Measurements from ENCODE around the gene LRRC47.
A peak's percentile ranks its signal among the peaks of the same experiment; 100 is the strongest.

Gene LRRC47

DNA sequence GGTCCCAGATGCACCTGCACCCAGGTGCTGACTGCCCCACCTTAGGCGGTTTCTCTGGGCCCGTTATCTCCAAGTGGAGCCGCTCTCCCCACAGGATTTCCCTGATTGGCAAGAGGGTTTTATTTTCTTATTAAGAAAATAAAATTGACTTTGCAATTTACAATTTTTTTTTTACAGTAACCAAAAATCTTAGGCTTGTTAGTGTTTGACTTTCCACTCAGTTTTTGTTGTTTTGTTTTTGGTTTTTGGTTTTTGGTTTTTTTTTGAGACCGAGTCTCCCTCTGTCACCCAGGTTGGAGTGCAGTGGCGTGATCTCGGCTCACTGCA is 48.8 kb downstream of the LRRC47 start:
- DNase-seq (ENCODE audit: low read depth), result no peak
- H3K4me3 ChIP-seq (ENCODE audit: low read depth, low read length), result peak overlapping the region; percentile 63
- TF ChIP-seq MYC (IDR thresholded peaks at IDR 0.05; ENCODE audit: low read depth, low read length) (no peak), POLR2A (IDR thresholded peaks at IDR 0.05; ENCODE audit: extremely low read depth, insufficient read length) (no peak)
- TF ChIP-seq, protein P1, sequence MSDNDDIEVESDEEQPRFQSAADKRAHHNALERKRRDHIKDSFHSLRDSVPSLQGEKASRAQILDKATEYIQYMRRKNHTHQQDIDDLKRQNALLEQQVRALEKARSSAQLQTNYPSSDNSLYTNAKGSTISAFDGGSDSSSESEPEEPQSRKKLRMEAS (IDR thresholded peaks at IDR 0.05; ENCODE audit: low read depth, low read length), result no peak
- TF ChIP-seq, protein P2, sequence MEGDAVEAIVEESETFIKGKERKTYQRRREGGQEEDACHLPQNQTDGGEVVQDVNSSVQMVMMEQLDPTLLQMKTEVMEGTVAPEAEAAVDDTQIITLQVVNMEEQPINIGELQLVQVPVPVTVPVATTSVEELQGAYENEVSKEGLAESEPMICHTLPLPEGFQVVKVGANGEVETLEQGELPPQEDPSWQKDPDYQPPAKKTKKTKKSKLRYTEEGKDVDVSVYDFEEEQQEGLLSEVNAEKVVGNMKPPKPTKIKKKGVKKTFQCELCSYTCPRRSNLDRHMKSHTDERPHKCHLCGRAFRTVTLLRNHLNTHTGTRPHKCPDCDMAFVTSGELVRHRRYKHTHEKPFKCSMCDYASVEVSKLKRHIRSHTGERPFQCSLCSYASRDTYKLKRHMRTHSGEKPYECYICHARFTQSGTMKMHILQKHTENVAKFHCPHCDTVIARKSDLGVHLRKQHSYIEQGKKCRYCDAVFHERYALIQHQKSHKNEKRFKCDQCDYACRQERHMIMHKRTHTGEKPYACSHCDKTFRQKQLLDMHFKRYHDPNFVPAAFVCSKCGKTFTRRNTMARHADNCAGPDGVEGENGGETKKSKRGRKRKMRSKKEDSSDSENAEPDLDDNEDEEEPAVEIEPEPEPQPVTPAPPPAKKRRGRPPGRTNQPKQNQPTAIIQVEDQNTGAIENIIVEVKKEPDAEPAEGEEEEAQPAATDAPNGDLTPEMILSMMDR (IDR thresholded peaks at IDR 0.05; ENCODE audit: low read depth, low read length), result no peak

DNA sequence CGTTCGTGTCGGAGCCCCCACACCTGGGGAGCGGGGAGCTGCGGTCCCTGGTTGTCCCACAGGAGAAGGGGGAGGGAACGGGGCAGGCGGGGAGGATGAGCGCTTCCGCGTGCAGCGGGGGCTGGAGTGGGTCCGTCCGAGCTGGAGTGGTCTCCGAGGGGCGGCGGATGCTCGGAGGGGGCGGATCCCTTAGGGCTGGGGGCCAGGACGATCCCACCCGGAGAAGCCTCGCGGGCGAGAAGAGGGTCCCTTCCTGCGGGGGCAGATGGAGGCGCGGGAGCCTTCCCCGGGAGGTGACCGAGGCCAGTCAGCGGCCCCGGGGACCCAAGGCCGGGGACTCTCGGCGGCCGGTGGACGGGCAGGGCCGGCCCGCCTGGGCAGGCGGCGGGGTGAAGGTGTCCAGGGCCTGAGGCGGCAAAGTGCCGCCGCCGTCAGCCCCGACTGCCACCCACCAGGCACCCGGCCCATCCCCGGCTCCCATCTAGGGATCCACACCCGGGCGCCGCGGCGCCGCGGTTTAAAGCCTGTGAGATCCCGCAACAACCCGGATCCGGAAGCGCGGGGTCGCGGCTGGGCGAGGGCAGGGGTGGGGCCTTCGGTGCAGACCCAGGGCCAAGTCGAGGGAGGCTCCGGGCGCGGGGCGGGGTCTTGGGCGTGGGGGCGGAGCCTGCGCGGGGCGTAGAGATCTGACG is 49.3 kb downstream of the LRRC47 start:
- DNase-seq (ENCODE audit: low read depth), result peak; percentile 81
- TF ChIP-seq, protein P1 (IDR thresholded peaks at IDR 0.05; ENCODE audit: low read depth, low read length), result no peak
- TF ChIP-seq POLR2A (IDR thresholded peaks at IDR 0.05; ENCODE audit: extremely low read depth, insufficient read length) (no peak), MYC (IDR thresholded peaks at IDR 0.05; ENCODE audit: low read depth, low read length) (no peak)
- TF ChIP-seq, protein P2 (IDR thresholded peaks at IDR 0.05; ENCODE audit: low read depth, low read length), result no peak
- peak overlapping the region; percentile 63 for H3K4me3 ChIP-seq (ENCODE audit: low read depth, low read length)

DNA sequence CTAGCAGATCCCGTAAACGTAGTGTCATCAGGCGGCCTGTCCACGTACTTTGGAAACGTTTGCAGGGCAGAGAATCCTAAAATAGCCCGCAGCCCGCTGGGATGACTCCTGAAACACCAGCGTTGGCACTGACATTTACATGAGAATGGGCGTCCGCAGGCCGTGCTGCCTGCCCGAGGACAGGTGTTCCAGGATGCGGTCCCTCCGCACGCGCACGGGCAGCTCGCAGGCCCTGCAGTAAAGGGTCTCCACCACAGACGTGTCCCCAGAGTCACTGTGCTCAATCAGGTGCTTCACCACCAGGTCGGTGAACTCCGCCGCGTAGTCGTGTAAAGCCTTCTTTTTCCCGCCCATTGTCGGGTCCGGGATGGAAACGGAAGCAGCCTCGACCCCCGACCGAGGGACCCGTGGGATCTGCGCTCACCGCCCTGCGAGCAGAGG is 49.9 kb downstream of the LRRC47 start:
- DNase-seq (ENCODE audit: low read depth), result no peak
- no peak for TF ChIP-seq POLR2A (IDR thresholded peaks at IDR 0.05; ENCODE audit: extremely low read depth, insufficient read length)
- TF ChIP-seq, protein P1 (IDR thresholded peaks at IDR 0.05; ENCODE audit: low read depth, low read length), result no peak
- TF ChIP-seq, protein P2 (IDR thresholded peaks at IDR 0.05; ENCODE audit: low read depth, low read length), result no peak
- TF ChIP-seq MYC (IDR thresholded peaks at IDR 0.05; ENCODE audit: low read depth, low read length), result no peak
- peak overlapping the region; percentile 48 for H3K4me3 ChIP-seq (ENCODE audit: low read depth, low read length)

DNA sequence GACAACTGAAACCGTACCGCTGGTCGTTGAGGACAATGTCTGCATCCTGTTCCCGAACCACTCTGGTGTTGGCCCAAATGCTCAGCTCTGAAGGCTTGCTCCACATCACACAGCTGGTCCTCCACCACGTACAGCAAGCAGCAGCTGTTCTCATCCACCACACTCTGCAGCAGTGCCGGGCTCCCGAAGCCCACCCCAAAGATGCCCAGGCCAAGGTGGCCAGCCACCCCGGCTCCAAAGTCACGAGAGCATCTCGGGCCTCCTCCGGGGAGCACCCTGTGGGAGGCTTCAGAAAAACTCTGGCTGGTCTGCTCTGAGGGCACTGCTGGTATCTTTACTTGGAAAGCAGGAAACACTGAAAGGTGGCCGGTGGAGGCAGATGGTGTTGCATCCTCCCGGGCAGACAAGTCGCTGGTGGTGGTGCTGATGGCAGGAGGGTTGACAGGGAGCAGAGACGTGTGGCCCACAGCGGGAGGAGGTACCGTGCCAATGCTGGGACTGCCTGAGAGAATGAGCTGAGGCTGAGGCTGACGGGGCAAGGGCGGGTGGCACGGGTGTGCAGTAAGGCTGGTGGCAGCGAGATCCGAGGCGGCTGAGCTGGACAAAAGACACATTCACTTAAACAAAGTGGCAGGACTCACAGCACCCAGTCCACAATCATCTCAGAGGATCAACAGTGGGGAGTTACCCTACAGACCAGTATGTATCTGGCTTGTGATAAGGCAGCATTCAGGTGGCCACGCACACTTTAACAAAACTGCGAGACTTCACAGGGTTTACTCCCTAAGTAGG is 50.5 kb downstream of the LRRC47 start:
- TF ChIP-seq POLR2A (IDR thresholded peaks at IDR 0.05; ENCODE audit: extremely low read depth, insufficient read length) (no peak), MYC (IDR thresholded peaks at IDR 0.05; ENCODE audit: low read depth, low read length) (no peak)
- TF ChIP-seq, protein P1 (IDR thresholded peaks at IDR 0.05; ENCODE audit: low read depth, low read length), result no peak
- TF ChIP-seq, protein P2 (IDR thresholded peaks at IDR 0.05; ENCODE audit: low read depth, low read length), result no peak
- no peak overlapping the region for H3K4me3 ChIP-seq (ENCODE audit: low read depth, low read length)
- no peak for DNase-seq (ENCODE audit: low read depth)

DNA sequence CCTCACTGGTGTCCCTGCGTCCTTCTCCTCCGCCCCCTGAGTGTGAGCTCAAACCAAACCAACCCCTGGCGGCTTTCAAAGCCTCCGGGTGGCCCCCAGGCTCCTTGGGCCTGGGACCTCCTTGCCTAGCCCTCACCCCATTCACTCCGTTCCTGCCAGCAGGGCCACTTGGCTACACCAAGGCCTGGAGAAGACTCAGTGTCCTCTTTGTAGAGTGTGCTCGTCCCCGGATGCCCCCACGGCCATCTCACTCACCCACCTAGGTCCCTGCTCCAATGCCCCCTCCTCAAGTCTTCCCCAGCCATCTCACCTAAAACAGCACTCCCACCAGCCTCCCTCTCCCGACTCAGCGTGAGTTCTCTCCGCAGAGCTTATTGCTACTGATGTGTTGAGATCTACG is 51.2 kb downstream of the LRRC47 start:
- no peak overlapping the region for H3K4me3 ChIP-seq (ENCODE audit: low read depth, low read length)
- no peak for TF ChIP-seq POLR2A (IDR thresholded peaks at IDR 0.05; ENCODE audit: extremely low read depth, insufficient read length)
- TF ChIP-seq, protein P1 (IDR thresholded peaks at IDR 0.05; ENCODE audit: low read depth, low read length), result no peak
- TF ChIP-seq, protein P2 (IDR thresholded peaks at IDR 0.05; ENCODE audit: low read depth, low read length), result no peak
- no peak for DNase-seq (ENCODE audit: low read depth)

Data from NB4 (cell line).